ENCODE data around the gene PCIF1. TPM values are rescaled to one million over a fixed set of nuclear protein-coding genes. Genes with fewer than 3 reads are reported as not detected.

Gene PCIF1
- total and polyA plus RNA-seq, 2 donors (not counting 3 experiments of a cell fraction or from before 2014, with no cell fraction given) = 26.4 to 27.2 TPM

GRCh38 chr20:45959126-45959525 is 24.6 kb downstream of the PCIF1 start:
- no peaks in the 10 kb centered on the region for H3K27me3 ChIP-seq (ENCODE audit: control insufficient read depth in 2 of 2, insufficient read depth in 2 of 2, low read length in 2 of 2)
- TF ChIP-seq MYC (IDR thresholded peaks at IDR 0.05; ENCODE audit: low read depth, low read length) (no peak), POLR2A (IDR thresholded peaks at IDR 0.05; ENCODE audit: low read depth, low read length) (no peak), GATA2 (IDR thresholded peaks at IDR 0.05; ENCODE audit: insufficient read depth, insufficient read length, low read depth, low read length) (no peak), JUN (IDR thresholded peaks at IDR 0.05; ENCODE audit: borderline replicate concordance, insufficient read depth, insufficient read length, low read depth) (no peak), CTCF (IDR thresholded peaks at IDR 0.05; ENCODE audit: extremely low read depth in 1 of 2, insufficient read depth in 1 of 2, low read depth in 1 of 2, low read length in 2 of 2) (no peak), POLR2AphosphoS5 (IDR thresholded peaks at IDR 0.05; ENCODE audit: insufficient read depth, low read depth, low read length) (no peak), FOS (IDR thresholded peaks at IDR 0.05; ENCODE audit: borderline replicate concordance, insufficient read depth, low read length) (no peak)
- no peak for DNase-seq (ENCODE audit: low read depth, low spot score)
- dilution Hi-C loops (cut with MboI; ENCODE audit: extremely low pct_ligation_motif_present, low sequenced_read_pairs) = no loop called here
- FAIRE-seq = no peak
- intact Hi-C loops (cut with micrococcal nuclease) = no loop called here
- no peak overlapping the region for H3K27ac ChIP-seq (ENCODE audit: insufficient read depth, low read depth, low read length)
- H3K4me2 ChIP-seq (ENCODE audit: insufficient read depth, low read length) = no peak overlapping the region
- H2AFZ ChIP-seq (ENCODE audit: low read depth, low read length) = no peak overlapping the region
- H3K9me3 ChIP-seq (replicated peaks; ENCODE audit: control insufficient read depth, insufficient read depth, low read length) = no peaks in the 10 kb centered on the region
- no TSS peak for BruUV-seq (replicated peaks)
- no peak overlapping the region for H3K4me3 ChIP-seq (replicated peaks in 1 of 3; ENCODE audit: insufficient read depth in 1 of 3, low read depth in 1 of 3, low read length in 3 of 3)
- no peaks in the 10 kb centered on the region for H3K79me2 ChIP-seq (ENCODE audit: control insufficient read depth, insufficient read depth, low read length)
- peaks cover 28 to 56% of the 10 kb centered on the region in 2 experiments for H3K36me3 ChIP-seq (ENCODE audit: control insufficient read depth in 2 of 2, extremely low read depth in 1 of 2, insufficient read depth in 2 of 2, low read length in 2 of 2)
- H3K9me1 ChIP-seq (replicated peaks; ENCODE audit: control insufficient read depth, extremely low read depth, insufficient read depth, low read length) = no peaks in the 10 kb centered on the region
- H3K4me1 ChIP-seq (ENCODE audit: control insufficient read depth, extremely low read depth, insufficient read depth, low read length) = no peaks in the 10 kb centered on the region
- no peaks in the 10 kb centered on the region for H4K20me1 ChIP-seq (replicated peaks; ENCODE audit: control insufficient read depth, extremely low read depth, insufficient read depth, low read length)
- no peak overlapping the region for H3K9ac ChIP-seq (replicated peaks; ENCODE audit: extremely low read depth, insufficient read depth, low read length)
- POLR2A ChIA-PET = no interaction called here
- CTCF ChIA-PET = interaction anchor here (1.0 to 5.2 kb wide), 4 partner anchors 11 to 160 kb away, joined by 3 to 40 read pairs (median 4); no protein-coding TSS in a partner anchor
